ENCODE measurements around the gene TFCP2L1.

TFCP2L1 gene

DNA sequence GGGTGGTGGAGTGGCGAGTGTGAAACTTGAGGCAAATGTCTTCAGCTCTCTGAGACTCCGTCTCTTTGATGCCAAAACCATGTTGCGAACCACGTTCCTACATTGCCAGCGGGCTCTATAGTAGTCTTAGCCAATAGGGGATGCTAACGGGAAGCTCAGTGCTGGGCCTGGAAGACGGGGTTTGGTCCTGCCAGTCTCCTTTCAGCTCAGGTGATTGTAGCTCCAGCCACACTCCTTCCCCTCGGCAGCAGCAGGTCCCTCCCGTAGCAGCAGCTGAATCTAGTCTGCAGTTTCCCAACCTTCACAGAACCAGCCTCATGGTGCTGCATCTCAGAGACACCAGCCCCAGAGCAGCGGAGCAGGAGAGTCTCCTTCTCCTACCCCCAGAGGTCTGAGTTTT, 109.7 kb downstream of the TFCP2L1 start:
- no peak overlapping the region for H3K4me3 ChIP-seq (ENCODE audit: low read depth, low read length)
- TF ChIP-seq, protein P1, sequence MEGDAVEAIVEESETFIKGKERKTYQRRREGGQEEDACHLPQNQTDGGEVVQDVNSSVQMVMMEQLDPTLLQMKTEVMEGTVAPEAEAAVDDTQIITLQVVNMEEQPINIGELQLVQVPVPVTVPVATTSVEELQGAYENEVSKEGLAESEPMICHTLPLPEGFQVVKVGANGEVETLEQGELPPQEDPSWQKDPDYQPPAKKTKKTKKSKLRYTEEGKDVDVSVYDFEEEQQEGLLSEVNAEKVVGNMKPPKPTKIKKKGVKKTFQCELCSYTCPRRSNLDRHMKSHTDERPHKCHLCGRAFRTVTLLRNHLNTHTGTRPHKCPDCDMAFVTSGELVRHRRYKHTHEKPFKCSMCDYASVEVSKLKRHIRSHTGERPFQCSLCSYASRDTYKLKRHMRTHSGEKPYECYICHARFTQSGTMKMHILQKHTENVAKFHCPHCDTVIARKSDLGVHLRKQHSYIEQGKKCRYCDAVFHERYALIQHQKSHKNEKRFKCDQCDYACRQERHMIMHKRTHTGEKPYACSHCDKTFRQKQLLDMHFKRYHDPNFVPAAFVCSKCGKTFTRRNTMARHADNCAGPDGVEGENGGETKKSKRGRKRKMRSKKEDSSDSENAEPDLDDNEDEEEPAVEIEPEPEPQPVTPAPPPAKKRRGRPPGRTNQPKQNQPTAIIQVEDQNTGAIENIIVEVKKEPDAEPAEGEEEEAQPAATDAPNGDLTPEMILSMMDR (conservative IDR thresholded peaks at IDR 0.05; ENCODE audit: low read depth, low read length), result no peak
- DNase-seq (ENCODE audit: low read depth), result no peak

DNA sequence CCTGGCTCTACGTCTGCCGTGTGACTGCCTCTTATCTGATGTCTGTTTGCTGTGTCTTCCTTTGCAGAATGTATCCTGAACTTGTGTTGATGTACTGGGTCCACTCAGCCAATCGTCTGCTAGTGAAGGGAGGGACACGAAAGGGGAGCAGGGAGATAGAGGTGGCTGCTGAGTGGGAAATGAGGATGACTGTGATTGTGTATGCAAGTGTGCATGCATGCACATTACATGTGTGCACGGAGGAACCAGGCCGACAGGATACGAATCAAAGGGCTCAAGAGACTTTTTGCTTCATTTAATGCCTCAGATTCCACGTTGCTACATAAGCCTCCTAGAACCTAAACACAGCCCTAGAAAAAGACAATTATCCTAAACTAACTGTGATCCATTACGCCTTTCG, 111.2 kb downstream of the TFCP2L1 start:
- TF ChIP-seq, protein P1 (conservative IDR thresholded peaks at IDR 0.05; ENCODE audit: low read depth, low read length), result no peak
- H3K4me3 ChIP-seq (ENCODE audit: low read depth, low read length), result no peak overlapping the region
- DNase-seq (ENCODE audit: low read depth), result no peak

DNA sequence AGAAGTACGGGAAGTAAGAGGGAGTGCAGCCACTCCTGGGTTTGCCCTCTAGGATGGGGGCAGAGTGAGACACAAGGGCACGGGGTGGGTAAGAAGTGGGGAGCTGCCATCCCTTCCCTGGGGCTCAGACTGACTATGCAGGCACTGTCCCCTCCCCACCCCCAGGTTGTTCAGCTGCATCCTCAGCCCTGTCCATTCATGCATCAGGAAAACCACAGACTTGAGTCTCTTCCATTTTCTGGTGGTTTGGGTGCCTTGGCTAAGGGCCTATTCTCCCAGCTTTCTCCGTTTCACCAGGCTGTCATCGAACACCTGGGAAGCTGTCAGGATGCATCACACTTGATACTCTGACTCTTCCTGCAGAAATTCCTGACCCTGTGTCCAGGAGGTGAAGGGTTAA, 111.9 kb downstream of the TFCP2L1 start:
- H3K4me3 ChIP-seq (ENCODE audit: low read depth, low read length), result no peak overlapping the region
- no peak for DNase-seq (ENCODE audit: low read depth)

DNA sequence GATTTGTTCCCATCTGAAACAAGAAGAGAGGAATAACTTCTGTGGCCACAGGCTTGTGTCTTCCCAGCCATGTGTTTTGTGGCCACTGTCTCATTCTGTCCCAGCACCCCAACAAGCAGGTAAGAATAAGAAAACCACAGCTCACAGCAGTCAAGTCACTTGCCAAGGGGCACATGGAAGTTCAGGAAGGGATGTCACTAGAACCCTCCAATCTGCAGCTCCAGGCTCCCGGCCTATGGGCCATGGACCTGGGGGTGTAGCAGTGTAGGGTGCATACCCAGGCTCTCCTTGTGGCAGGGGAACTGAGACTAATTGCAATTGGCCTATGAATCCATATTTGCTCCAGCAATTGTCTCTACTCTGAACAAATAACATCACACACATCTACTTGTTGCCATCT, 112.5 kb downstream of the TFCP2L1 start:
- H3K4me3 ChIP-seq (ENCODE audit: low read depth, low read length), result no peak overlapping the region
- TF ChIP-seq, protein P1 (conservative IDR thresholded peaks at IDR 0.05; ENCODE audit: low read depth, low read length), result no peak
- no peak for DNase-seq (ENCODE audit: low read depth)

More for the DNA sequence above, 111.9 kb downstream of the TFCP2L1 start:
- TF ChIP-seq, protein P1 (conservative IDR thresholded peaks at IDR 0.05; ENCODE audit: low read depth, low read length), result no peak

DNA sequence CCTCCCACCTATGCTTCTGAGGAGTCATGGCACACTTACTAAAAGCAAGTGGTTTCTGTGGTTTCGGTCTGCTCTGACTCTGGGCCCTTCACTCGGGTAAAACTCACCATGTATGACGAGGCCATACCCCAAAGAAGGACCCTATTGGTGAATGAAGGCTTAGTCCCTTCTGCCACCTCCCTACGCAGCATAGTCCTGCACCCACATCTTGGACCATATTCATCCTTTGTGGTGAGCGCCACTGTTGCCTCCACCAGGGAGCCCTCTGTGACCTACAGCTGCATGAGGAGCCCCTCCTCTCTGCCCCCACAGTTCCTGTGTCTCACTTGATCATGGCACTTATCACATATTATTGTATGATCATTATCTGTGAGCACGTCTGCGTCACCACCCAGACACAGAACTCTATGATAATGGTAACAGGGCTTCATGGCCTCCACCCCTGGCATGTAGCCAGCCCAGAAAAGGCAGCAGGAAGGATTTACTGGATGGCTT, 113.3 kb downstream of the TFCP2L1 start:
- DNase-seq (ENCODE audit: low read depth), result no peak
- TF ChIP-seq, protein P1 (conservative IDR thresholded peaks at IDR 0.05; ENCODE audit: low read depth, low read length), result no peak
- H3K4me3 ChIP-seq (ENCODE audit: low read depth, low read length), result no peak overlapping the region

DNA sequence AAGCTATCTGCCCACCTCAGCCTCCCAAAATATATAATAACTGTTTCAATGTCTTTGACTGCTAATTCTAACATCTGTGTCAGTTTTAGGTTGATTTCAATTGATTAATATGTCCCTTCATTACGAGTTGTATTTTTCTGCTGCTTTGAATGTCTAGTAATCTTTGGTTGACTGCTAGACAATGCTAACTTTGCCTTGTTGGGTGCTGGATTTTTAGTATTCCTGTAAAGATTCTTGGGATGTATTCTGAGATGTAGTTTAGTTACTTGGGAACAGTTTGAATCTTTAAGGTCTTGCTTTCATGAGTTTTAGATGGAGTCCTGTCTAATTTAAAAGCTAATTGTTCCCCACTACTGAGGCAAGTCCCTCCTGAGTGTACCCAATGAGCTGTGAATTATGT, 114.4 kb downstream of the TFCP2L1 start:
- no peak overlapping the region for H3K4me3 ChIP-seq (ENCODE audit: low read depth, low read length)
- TF ChIP-seq, protein P1 (conservative IDR thresholded peaks at IDR 0.05; ENCODE audit: low read depth, low read length), result no peak
- no peak for DNase-seq (ENCODE audit: low read depth)

DNA sequence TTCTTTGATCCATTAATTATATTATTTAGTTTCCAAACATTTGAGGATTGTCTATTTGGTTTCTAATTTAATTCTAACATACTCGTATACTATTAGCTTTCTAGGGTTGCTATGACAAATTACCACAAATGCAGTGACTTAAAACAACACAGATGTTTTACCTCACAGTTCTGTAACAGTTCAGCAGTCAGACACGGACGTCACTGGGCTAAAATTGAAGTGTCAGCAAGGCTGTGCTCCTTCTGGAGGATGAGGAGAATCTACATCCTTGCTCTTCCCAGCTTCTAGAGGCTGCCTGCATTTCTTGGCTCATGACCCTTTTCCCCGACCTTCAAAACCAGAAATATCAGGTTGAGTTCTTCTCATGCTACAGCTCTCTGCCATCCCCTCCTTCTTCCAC, 117.6 kb downstream of the TFCP2L1 start:
- DNase-seq (ENCODE audit: low read depth), result peak; percentile 5
- H3K4me3 ChIP-seq (ENCODE audit: low read depth, low read length), result no peak overlapping the region
- TF ChIP-seq, protein P1 (conservative IDR thresholded peaks at IDR 0.05; ENCODE audit: low read depth, low read length), result no peak
